Osteoblast (primary cell): ENCODE data around the gene CUL4A. TPM values are rescaled to one million over a fixed set of nuclear protein-coding genes. Genes with fewer than 3 reads are reported as not detected.

ENCODE experiments used
- DNase-seq: peaks from one replicate; pipeline ENCODE4 v3.0.0; 2011; ENCODE audit warnings: low spot score, mixed read lengths; ENCODE audit not compliant: insufficient read length; ENCODE audit errors: missing footprints
- H2AFZ ChIP-seq: 2 replicates; pipeline ENCODE4 v1.6.0; 2011; ENCODE audit warnings: mild to moderate bottlenecking, low read length
- H3K27ac ChIP-seq: 2 replicates; pipeline ENCODE4 v1.5.1; 2011; ENCODE audit warnings: mild to moderate bottlenecking, low read depth, low read length, moderate library complexity
- H3K27me3 ChIP-seq: 2 replicates; pipeline ENCODE4 v1.6.0; 2012; ENCODE audit warnings: mild to moderate bottlenecking, control low read depth, inconsistent platforms, low read length, moderate library complexity; ENCODE audit not compliant: insufficient read depth
- H3K36me3 ChIP-seq: 2 replicates; pipeline ENCODE4 v1.5.1; 2011; ENCODE audit warnings: mild to moderate bottlenecking, low read length, control low read depth, moderate library complexity; ENCODE audit not compliant: insufficient read depth
- H3K4me1 ChIP-seq: 2 replicates; pipeline ENCODE4 v1.5.1; 2011; ENCODE audit warnings: mild to moderate bottlenecking, low read length, control low read depth, moderate library complexity; ENCODE audit not compliant: insufficient read depth
- H3K4me2 ChIP-seq: 2 replicates; pipeline ENCODE4 v1.6.0; 2011; ENCODE audit warnings: mild to moderate bottlenecking, low read length; ENCODE audit not compliant: insufficient read depth
- H3K4me3 ChIP-seq: fragments of 200-600 bp; sonication (generic); 3 replicates; pipeline ENCODE4 v1.5.1; 2012; ENCODE audit warnings: mild to moderate bottlenecking, low read length, inconsistent platforms; ENCODE audit not compliant: insufficient read depth
- H3K79me2 ChIP-seq: 2 replicates; pipeline ENCODE4 v1.6.0; 2012; ENCODE audit warnings: mild to moderate bottlenecking, low read length, control low read depth, inconsistent platforms; ENCODE audit not compliant: insufficient read depth
- H3K9me3 ChIP-seq: 2 replicates; pipeline ENCODE4 v1.5.1; 2011; ENCODE audit warnings: low read depth, low read length, control low read depth
- H4K20me1 ChIP-seq: 2 replicates; pipeline ENCODE4 v1.6.0; 2012; ENCODE audit warnings: mild to moderate bottlenecking, low read length, control low read depth; ENCODE audit not compliant: insufficient read depth
- CTCF ChIP-seq: IDR thresholded peaks from 2 replicates; pipeline ENCODE4 v1.5.1; 2011; ENCODE audit warnings: mild to moderate bottlenecking, low read depth, low read length, moderate library complexity; ENCODE audit errors: extremely low read depth
- total RNA-seq: library from RNA; depleted of rRNA; stranded (reverse); fragments of >200 nt; gene quantifications from 2 replicates; pipeline ENCODE4 v1.2.3, GENCODE V29; 2012

The CUL4A gene
- total RNA-seq, 1 donor, result 128 TPM

- no peaks in the 10 kb centered on the region for H3K27me3 ChIP-seq
- no peaks in the 10 kb centered on the region for H3K9me3 ChIP-seq
- H3K4me2 ChIP-seq, result no peak overlapping the region
- H3K27ac ChIP-seq, result no peak overlapping the region
- H4K20me1 ChIP-seq, result no peaks in the 10 kb centered on the region
- no peaks in the 10 kb centered on the region for H3K36me3 ChIP-seq
- no peak for DNase-seq
- no peak overlapping the region for H3K4me3 ChIP-seq
- TF ChIP-seq CTCF, result no peak
- H2AFZ ChIP-seq, result no peak overlapping the region
- peaks cover 18% of the 10 kb centered on the region for H3K4me1 ChIP-seq
- no peaks in the 10 kb centered on the region for H3K79me2 ChIP-seq
Observed at GRCh38 chr13:113272031-113272430, 62.6 kb downstream of the CUL4A start.

- H2AFZ ChIP-seq, result no peak overlapping the region
- TF ChIP-seq CTCF, result no peak
- no peaks in the 10 kb centered on the region for H3K9me3 ChIP-seq
- H3K4me1 ChIP-seq, result peaks cover 18% of the 10 kb centered on the region
- H3K4me3 ChIP-seq, result no peak overlapping the region
- H3K79me2 ChIP-seq, result no peaks in the 10 kb centered on the region
- H3K36me3 ChIP-seq, result no peaks in the 10 kb centered on the region
- no peak overlapping the region for H3K4me2 ChIP-seq
- H3K27ac ChIP-seq, result no peak overlapping the region
- H3K27me3 ChIP-seq, result no peaks in the 10 kb centered on the region
- no peaks in the 10 kb centered on the region for H4K20me1 ChIP-seq
- no peak for DNase-seq
Observed at GRCh38 chr13:113272701-113273181, 63.3 kb downstream of the CUL4A start.

- H3K9me3 ChIP-seq, result no peaks in the 10 kb centered on the region
- no peak overlapping the region for H3K4me3 ChIP-seq
- H2AFZ ChIP-seq, result no peak overlapping the region
- H3K27me3 ChIP-seq, result no peaks in the 10 kb centered on the region
- no peak overlapping the region for H3K27ac ChIP-seq
- H4K20me1 ChIP-seq, result no peaks in the 10 kb centered on the region
- H3K36me3 ChIP-seq, result no peaks in the 10 kb centered on the region
- DNase-seq, result peak; percentile 18
- no peak overlapping the region for H3K4me2 ChIP-seq
- no peak for TF ChIP-seq CTCF
- H3K79me2 ChIP-seq, result no peaks in the 10 kb centered on the region
- H3K4me1 ChIP-seq, result peaks cover 18% of the 10 kb centered on the region
Observed at GRCh38 chr13:113273321-113273720, 63.9 kb downstream of the CUL4A start.

- Histone ChIP-seq H3K79me2 (no peaks in the 10 kb centered on the region), H3K27ac (peak overlapping the region; percentile 31), H3K36me3 (peaks cover 3% of the 10 kb centered on the region), H3K4me3 (no peak overlapping the region), H3K4me1 (peaks cover 18% of the 10 kb centered on the region), H2AFZ (no peak overlapping the region), H4K20me1 (no peaks in the 10 kb centered on the region), H3K9me3 (no peaks in the 10 kb centered on the region), H3K4me2 (no peak overlapping the region), H3K27me3 (no peaks in the 10 kb centered on the region)
- peak; percentile 79 for DNase-seq
- TF ChIP-seq CTCF, result no peak
Observed at GRCh38 chr13:113273851-113274590, 64.6 kb downstream of the CUL4A start.
